T-helper 1 cell (primary cell): ENCODE measurements around the gene TMPRSS3.

ENCODE experiments used
- DNase-seq, 5 donors: peaks; one replicate each; pipeline ENCODE4 v3.0.0-alpha.2; 2012 to 2020

The TMPRSS3 gene

GRCh38 chr21:42387164-42387563, 8.7 kb downstream of the TMPRSS3 start:
- DNase-seq, result no peak

- DNase-seq, result no peak
Observed at GRCh38 chr21:42386034-42386591, 9.7 kb downstream of the TMPRSS3 start.

GRCh38 chr21:42385619-42386018, 10.2 kb downstream of the TMPRSS3 start:
- no peak for DNase-seq

GRCh38 chr21:42384989-42385388, 10.9 kb downstream of the TMPRSS3 start:
- DNase-seq, result no peak

GRCh38 chr21:42384156-42384945, 11.5 kb downstream of the TMPRSS3 start:
- no peak for DNase-seq

- DNase-seq, result no peak
Observed at GRCh38 chr21:42383331-42383730, 12.5 kb downstream of the TMPRSS3 start.

GRCh38 chr21:42382915-42383314, 12.9 kb downstream of the TMPRSS3 start:
- DNase-seq, result no peak

- peak in 1 of 5 donors; percentile 71 for DNase-seq
Observed at GRCh38 chr21:42381347-42381984, 14.4 kb downstream of the TMPRSS3 start.

GRCh38 chr21:42379426-42380215, 16.2 kb downstream of the TMPRSS3 start:
- no peak for DNase-seq

- no peak for DNase-seq
Observed at GRCh38 chr21:42378418-42378817, 17.4 kb downstream of the TMPRSS3 start.

GRCh38 chr21:42377951-42378340, 17.9 kb downstream of the TMPRSS3 start:
- no peak for DNase-seq

- DNase-seq, result no peak
Observed at GRCh38 chr21:42377211-42377950, 18.5 kb downstream of the TMPRSS3 start.

- DNase-seq, result no peak
Observed at GRCh38 chr21:42376338-42376982, 19.4 kb downstream of the TMPRSS3 start.

- no peak for DNase-seq
Observed at GRCh38 chr21:42375966-42376337, 19.9 kb downstream of the TMPRSS3 start.

GRCh38 chr21:42375506-42375905, 20.3 kb downstream of the TMPRSS3 start:
- no peak for DNase-seq

GRCh38 chr21:42374864-42375499, 20.9 kb downstream of the TMPRSS3 start:
- DNase-seq, result no peak

- peak in 1 of 5 donors; percentile 22 for DNase-seq
Observed at GRCh38 chr21:42374457-42374856, 21.4 kb downstream of the TMPRSS3 start.

GRCh38 chr21:42373908-42374455, 21.9 kb downstream of the TMPRSS3 start:
- DNase-seq, result no peak

- DNase-seq, result no peak
Observed at GRCh38 chr21:42373196-42373907, 22.5 kb downstream of the TMPRSS3 start.

GRCh38 chr21:42370894-42371654, 24.8 kb downstream of the TMPRSS3 start:
- DNase-seq, result no peak
